GM10248 (cell line): Measurements from ENCODE around the gene KRTAP4-5.
"Not testable (repeated sequence)": the region's sequence is repeated elsewhere in the genome, so short reads cannot be mapped to it uniquely, and the experiment has no call there.

Source experiments
- CTCF ChIA-PET: fragments of 300-600 bp; sonication (Branson Sonifier 250); formaldehyde crosslinking; extraction: SDS; loops from one replicate; lab custom pipeline; 2021; ENCODE audit warnings: antibody characterized with exemption; lab: Yijun Ruan, JAX
- POLR2A ChIA-PET: fragments of 350-650 bp; sonication (Branson Sonifier 250); formaldehyde crosslinking; extraction: SDS; loops from one replicate; lab custom pipeline; 2020; ENCODE audit warnings: antibody characterized with exemption; lab: Yijun Ruan, JAX
- DNase-seq: peaks from one replicate; pipeline ENCODE4 v3.0.0; 2012; ENCODE audit errors: extremely low spot score
- CTCF ChIP-seq: IDR thresholded peaks from 2 replicates; pipeline ENCODE4 v1.5.1; 2012; ENCODE audit warnings: mild to moderate bottlenecking, low read depth; ENCODE audit errors: extremely low read depth, missing control alignments, control extremely low read depth

Gene KRTAP4-5

DNA sequence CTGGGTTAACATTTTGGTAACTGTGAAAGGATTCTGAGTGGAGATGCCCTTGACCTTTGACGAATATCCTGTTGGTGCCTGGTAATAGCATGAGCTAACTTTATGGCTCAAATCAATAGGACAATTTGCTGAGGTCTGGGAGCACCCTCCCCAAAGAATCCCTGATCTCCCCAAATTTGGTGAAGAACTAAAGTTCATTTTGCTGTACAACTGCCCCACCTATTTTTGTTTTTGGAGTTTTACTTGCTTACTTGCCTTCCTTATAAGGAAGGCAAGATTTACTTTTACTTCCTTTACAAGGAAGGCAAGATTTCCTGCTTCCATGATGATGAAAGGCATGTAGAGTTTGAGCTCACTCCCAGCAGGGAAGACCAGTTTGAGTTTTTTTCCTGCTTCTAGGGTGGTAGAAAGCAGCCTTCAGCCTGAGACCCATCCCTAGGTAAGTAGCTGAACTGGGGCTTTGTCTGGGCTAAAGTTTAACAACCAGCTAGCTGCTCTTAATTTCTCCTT, 41.6 kb downstream of the KRTAP4-5 start:
- CTCF ChIA-PET: no interaction called here
- POLR2A ChIA-PET: no interaction called here
- no peak for DNase-seq
- no peak for TF ChIP-seq CTCF

DNA sequence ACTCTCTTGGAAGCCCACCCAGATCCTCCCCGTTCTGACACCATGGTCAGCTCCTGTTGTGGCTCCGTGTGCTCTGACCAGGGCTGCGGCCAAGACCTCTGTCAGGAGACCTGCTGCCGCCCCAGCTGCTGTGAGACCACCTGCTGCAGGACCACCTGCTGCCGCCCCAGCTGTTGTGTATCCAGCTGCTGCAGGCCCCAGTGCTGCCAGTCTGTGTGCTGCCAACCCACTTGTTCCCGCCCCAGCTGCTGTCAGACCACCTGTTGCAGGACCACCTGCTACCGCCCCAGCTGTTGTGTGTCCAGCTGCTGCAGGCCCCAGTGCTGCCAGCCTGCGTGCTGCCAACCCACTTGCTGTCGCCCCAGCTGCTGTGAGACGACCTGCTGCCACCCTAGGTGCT, 44.3 kb downstream of the KRTAP4-5 start, which contains the start of gene KRTAP4-9:
Gene KRTAP4-9 (plus strand): TSS at position 43 of the 400 bp plus-strand sequence. CDS start 0 bp downstream, at position 43.
- POLR2A ChIA-PET, CTCF ChIA-PET, DNase-seq: not testable (repeated sequence)

- DNase-seq, CTCF ChIA-PET, POLR2A ChIA-PET: not testable (repeated sequence)
Observed at GRCh38 chr17:41104386-41105038, 45.1 kb downstream of the KRTAP4-5 start.

DNA sequence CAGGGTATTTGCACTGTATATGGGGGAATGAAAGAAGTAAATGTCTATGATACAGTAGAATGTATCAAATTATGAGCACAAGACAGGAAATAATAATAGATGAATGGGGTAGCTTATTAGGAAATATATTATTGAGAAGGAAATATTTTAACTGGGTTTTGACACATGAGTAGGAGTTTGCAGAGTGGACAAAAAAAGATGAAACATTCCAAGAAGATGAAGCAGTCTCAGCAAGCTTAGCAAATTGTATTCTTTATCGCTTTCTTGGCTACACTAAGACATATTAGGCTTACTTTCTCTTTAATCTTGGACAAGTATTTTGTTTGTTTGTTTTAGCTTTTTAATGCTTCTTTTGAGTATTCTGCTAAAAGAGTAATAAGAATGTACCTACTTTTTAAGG, 45.7 kb downstream of the KRTAP4-5 start:
- CTCF ChIA-PET: no interaction called here
- no peak for DNase-seq
- POLR2A ChIA-PET: no interaction called here
- no peak for TF ChIP-seq CTCF

DNA sequence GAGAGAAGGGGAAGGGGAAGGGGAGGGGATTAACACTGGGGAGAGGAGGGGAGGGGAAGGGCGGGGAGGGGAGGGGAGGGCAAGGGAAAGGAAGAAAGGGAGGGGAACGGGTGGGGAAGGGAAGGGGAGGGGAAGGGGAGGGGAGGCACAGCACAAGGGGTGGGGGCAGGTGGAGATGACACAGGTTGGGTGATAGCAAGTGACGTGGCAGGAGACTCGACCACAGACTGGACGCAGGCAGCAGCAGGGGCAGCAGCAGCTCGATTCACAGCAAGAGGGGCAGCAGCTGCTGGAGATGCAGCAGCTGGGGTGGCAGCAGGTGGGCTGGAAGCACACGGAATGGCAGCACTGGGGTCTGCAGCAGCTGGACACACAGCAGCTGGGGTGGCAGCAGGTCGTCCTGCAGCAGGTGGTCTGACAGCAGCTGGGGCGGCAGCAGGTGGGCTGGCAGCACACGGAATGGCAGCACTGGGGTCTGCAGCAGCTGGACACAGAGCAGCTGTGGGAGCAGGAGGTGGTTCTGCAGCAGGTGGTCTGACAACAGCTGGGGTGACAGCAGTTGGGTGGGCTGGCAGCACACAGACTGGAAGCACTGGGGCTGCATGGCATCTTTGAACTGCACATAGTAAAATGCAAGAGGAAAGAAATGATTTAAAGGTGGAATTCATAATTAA, 47.9 kb downstream of the KRTAP4-5 start, which contains the start of gene KRTAP4-16:
Gene KRTAP4-16 (minus strand): TSS at position 624 of the 674 bp plus-strand sequence. CDS start 0 bp downstream, at position 624.
- no peak for TF ChIP-seq CTCF
- CTCF ChIA-PET: no interaction called here
- no peak for DNase-seq
- POLR2A ChIA-PET: no interaction called here

DNA sequence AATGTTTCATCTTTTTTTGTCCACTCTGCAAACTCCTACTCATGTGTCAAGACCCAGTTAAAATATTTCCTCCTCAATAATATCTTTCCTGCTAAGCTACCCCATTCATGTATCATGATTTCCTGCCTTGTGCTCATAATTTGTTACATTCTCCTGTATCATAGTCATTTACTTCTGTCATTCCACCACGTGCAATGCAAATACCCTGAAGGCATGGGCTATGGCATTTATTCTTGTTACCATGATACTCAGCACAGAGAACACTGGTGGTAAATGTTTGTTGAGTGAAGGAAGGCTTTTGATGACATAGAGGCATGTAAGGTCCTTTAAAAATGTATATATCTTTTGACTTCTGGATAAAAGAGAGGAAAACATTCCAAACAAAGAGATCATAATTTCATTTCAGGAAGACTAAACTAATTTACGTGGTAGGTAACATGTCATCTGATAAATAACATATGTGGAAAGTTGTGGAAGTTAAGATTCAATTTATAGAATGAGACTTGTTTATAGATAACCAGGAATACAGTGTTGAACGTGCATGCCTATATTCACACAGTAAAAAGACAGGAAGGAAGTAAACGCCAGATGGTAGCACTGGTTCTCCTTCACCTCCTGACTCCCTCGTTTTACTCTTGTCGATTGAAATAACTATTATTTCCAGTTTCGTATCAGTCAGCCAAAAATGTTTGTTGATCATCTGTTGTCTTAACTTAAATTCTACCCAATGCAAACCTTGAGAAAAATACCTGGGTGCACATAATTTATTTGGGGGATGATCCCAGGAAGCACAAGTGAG, 49.7 kb downstream of the KRTAP4-5 start:
- POLR2A ChIA-PET, CTCF ChIA-PET, DNase-seq: not testable (repeated sequence)
